ENCODE data around the gene ZNF438. TPM values are rescaled to one million over a fixed set of nuclear protein-coding genes. Genes with fewer than 3 reads are reported as not detected.

Gene ZNF438
- total and polyA plus RNA-seq, 2 of the 8 experiments (the other 6 are each of a cell fraction or from before 2014, with no cell fraction given) = 0.95 to 1.7 TPM

- Histone ChIP-seq H2AFZ (ENCODE audit: low read length) (no peak overlapping the region), H3K27me3 (replicated peaks in 1 of 4; ENCODE audit: control insufficient read depth in 3 of 4, extremely low read depth in 1 of 4, insufficient read depth in 3 of 4, low read length in 3 of 4) (no peaks in the 10 kb centered on the region), H3K18ac (ENCODE audit: extremely low read depth, low read length) (no peak overlapping the region), H2BK12ac (ENCODE audit: low read depth, low read length) (no peak overlapping the region), H3K79me1 (ENCODE audit: low read depth, low read length) (no peaks in the 10 kb centered on the region), H3K9me3 (ENCODE audit: insufficient read depth in 2 of 2, low read depth in 1 of 2, low read length in 1 of 2) (no peaks in the 10 kb centered on the region), H2AK5ac (ENCODE audit: low read depth, low read length) (no peak overlapping the region), H2BK15ac (ENCODE audit: low read length) (no peak overlapping the region), H2BK5ac (ENCODE audit: low read depth, low read length) (no peak overlapping the region), H3K4me1 (replicated peaks in 1 of 4; ENCODE audit: control insufficient read depth in 3 of 4, insufficient read depth in 4 of 4, low read length in 3 of 4) (no peaks in the 10 kb centered on the region), H3K23me2 (ENCODE audit: low read depth, low read length) (no peaks in the 10 kb centered on the region), H3K4ac (replicated peaks; ENCODE audit: insufficient read length, low read depth, low read length) (no peak overlapping the region), H2BK120ac (replicated peaks; ENCODE audit: low read depth, low read length) (no peak overlapping the region), H3K36me3 (ENCODE audit: control insufficient read depth in 2 of 4, insufficient read depth in 4 of 4, low read length in 3 of 4) (no peaks in the 10 kb centered on the region), H4K20me1 (replicated peaks in 1 of 2; ENCODE audit: control insufficient read depth in 1 of 2, insufficient read depth in 2 of 2, low read length in 2 of 2) (no peaks in the 10 kb centered on the region), H4K91ac (replicated peaks; ENCODE audit: insufficient read length, low read length) (no peak overlapping the region), H3K4me2 (ENCODE audit: insufficient read depth in 1 of 2, low read depth in 2 of 2, low read length in 2 of 2) (no peak overlapping the region), H3K79me2 (ENCODE audit: control insufficient read depth in 1 of 2, insufficient read depth in 2 of 2, low read length in 2 of 2) (no peaks in the 10 kb centered on the region), H3K27ac (ENCODE audit: low read depth, low read length) (no peak overlapping the region), H3K14ac (ENCODE audit: insufficient read length) (no peak overlapping the region), H3K23ac (ENCODE audit: insufficient read length) (no peak overlapping the region), H3K56ac (replicated peaks; ENCODE audit: insufficient read length, low read depth, low read length) (no peak overlapping the region), H4K5ac (ENCODE audit: insufficient read length, low read depth, low read length) (no peak overlapping the region), H3K4me3 (ENCODE audit: extremely low read depth in 1 of 4, insufficient read depth in 2 of 4, low read depth in 3 of 4, low read length in 4 of 4) (no peak overlapping the region), H3K9ac (replicated peaks in 1 of 4; ENCODE audit: extremely low read depth in 1 of 4, low read depth in 3 of 4, low read length in 3 of 4) (no peak overlapping the region), H2BK20ac (ENCODE audit: low read length) (no peak overlapping the region), H4K8ac (ENCODE audit: extremely low read depth, insufficient read depth, low read length) (no peak overlapping the region)
- 96% methylated on average over 1 of the region's 1 CpG; no CpG with 5 or more reads in 1 of the 2 experiments for WGBS, 2 experiments (ENCODE audit: extremely low coverage in 1 of 2, insufficient coverage in 1 of 2, insufficient read length in 1 of 2, insufficient replicate concordance in 2 of 2, low coverage in 1 of 2, low lambda C conversion rate in 2 of 2, missing lambda C conversion rate in 1 of 2)
- ChIA-PET CTCF (ENCODE audit: partially characterized antibody) (no interaction called here), POLR2A (ENCODE audit: partially characterized antibody) (no interaction called here)
- FAIRE-seq (no peak), DNase-seq (ENCODE audit: low read depth in 1 of 2, low spot score in 2 of 2) (no peak)
- no peak for TF ChIP-seq CBX8 (IDR thresholded peaks at IDR 0.05; ENCODE audit: borderline replicate concordance, low read depth, low read length)
- no peak for TF ChIP-seq TAF7 (optimal IDR thresholded peaks at IDR 0.05; ENCODE audit: borderline replicate concordance, low read depth, low read length)
- no peak for TF ChIP-seq TEAD4 (IDR thresholded peaks at IDR 0.05; ENCODE audit: low read depth, low read length)
- no peak for TF ChIP-seq MAX (IDR thresholded peaks at IDR 0.05)
- no peak for TF ChIP-seq POLR2AphosphoS5 (IDR thresholded peaks at IDR 0.05; ENCODE audit: low read depth, low read length)
- TF ChIP-seq, protein P1, sequence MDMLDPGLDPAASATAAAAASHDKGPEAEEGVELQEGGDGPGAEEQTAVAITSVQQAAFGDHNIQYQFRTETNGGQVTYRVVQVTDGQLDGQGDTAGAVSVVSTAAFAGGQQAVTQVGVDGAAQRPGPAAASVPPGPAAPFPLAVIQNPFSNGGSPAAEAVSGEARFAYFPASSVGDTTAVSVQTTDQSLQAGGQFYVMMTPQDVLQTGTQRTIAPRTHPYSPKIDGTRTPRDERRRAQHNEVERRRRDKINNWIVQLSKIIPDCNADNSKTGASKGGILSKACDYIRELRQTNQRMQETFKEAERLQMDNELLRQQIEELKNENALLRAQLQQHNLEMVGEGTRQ (IDR thresholded peaks at IDR 0.05; ENCODE audit: low read length) = no peak
- no peak for TF ChIP-seq POLR2A (IDR thresholded peaks at IDR 0.05; ENCODE audit: control extremely low read depth in 1 of 2, low read depth in 2 of 2, low read length in 2 of 2)
These were observed 113.9 kb downstream of the ZNF438 start for GRCh38 chr10:30917789-30918188.
